Hematopoietic multipotent progenitor cell treated with erythropoietin and hydrocortisone succinate and interleukin-3 and kit ligand, for 4 days (in vitro differentiated cells): Measurements from ENCODE around the gene PSMD13.
A peak's percentile ranks its signal among the peaks of the same experiment; 100 is the strongest.
"Not testable (repeated sequence)": the region's sequence is repeated elsewhere in the genome, so short reads cannot be mapped to it uniquely, and the experiment has no call there.

Experiments used
- DNase-seq: peaks from one replicate; pipeline ENCODE4 v3.0.0-alpha.2; 2015

Gene PSMD13

GRCh38 chr11:218815-219593 is 17.8 kb upstream of the PSMD13 start:
- no peak for DNase-seq

GRCh38 chr11:220641-221215 is 16.0 kb upstream of the PSMD13 start:
- DNase-seq = peak; percentile 92

DNA sequence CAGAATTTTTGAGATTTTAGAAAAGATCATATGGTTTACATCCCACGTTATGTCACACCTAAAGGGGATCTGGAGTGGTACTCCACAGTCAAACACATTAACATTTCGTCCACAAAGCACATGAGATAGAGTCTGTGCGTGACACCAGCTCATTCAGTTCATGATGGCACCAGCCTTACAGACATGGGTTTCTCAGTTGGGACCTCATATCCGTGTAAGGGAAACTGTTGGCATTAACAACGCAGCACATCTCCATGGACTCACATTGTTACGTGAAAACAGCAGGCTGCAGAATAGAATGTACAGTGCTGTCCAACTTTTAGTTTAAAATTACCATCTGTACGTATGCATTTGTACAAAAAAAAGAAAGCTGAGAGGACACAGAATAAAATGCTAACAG is 15.2 kb upstream of the PSMD13 start:
- DNase-seq = no peak

- no peak for DNase-seq
Measured at GRCh38 chr11:221998-222789, 14.6 kb upstream of the PSMD13 start.

DNA sequence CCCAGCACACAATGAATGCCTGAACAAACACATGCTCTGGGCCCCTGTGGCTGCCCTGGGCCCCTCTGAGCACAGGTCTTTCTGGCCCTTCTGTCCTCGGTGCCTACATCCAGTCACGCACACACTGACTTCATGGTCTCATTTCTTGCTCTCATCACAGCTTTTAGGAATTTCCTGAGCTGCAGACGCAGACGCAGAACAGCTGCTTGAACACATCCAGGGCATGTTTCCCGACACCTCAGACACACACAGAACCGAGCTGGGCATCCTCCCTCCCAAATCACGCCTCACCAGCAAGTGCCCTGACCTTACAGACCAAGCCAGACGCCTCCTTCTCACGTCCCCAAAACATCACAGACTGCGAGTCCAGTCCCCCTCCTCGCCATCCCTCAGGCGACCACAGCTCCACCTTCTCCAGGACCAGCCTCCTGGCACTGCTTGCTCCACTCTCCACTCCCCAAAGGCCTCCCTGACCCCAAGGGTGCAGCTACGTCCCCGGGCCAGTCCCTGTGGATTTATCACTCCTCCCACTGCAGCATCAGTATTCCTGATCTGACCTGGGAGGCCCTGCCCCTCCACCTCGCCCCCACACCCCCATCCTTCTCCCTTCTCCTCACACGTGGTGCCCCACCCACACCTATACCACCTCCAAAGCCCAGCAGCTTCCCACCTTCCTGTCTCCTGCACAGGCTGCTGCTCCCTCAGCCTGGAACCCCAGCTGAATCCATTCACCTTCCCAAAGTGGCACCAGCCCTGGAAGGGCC is 13.6 kb upstream of the PSMD13 start:
- DNase-seq = no peak

- no peak for DNase-seq
Measured at GRCh38 chr11:223884-224283, 12.9 kb upstream of the PSMD13 start.

DNA sequence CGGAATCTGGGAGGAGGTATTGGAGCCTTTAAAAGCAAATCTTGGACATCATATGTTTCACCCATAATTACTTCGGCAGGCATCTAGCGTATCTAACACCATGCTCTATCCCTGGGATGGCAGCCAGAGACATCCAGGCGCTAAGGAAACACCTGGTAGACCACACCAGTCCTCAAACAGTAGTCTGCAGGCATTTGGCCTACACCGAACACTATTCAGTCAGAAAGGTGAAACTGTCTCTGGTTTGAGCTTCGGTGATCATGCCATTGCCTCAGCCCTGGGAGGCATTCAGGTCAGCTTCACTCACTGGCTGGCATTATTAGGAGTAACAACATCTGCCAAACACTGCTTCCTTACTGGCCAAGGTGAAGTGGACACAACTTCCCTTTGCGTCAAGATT is 12.4 kb upstream of the PSMD13 start:
- DNase-seq = no peak

DNA sequence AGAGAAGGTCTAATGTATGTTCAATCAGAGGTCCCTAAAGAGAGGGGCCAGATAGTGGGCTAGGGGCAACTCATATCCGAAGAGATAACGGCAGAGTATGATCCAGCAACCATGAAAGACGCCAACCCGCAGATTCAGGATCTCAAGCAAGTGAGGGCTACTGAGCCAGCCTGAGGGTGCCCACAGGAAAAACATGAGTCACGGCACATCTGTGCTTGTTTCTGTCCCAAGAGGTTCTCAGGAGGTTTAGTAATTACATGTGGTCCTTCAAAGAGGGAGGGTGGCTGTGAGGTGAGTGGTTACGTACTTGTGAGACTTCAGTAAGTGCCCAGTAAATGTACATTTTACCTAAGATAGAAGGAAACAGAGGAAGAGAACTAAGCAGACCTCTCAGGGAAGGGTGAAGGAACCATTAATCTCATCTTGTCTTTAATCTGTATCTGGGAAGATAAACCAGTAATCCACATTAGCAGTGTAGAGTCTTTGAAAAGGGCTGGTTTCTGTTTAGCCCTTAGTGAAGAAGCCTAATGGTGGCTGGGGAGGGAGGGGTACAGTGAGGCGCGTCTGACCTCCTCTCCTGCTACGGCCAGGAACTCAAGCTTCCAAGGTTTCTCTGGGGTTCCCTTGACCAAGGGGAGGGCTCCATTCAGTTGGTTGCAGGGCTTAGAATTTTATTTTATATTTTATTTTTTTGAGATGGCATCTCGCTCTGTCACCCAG is 10.9 kb upstream of the PSMD13 start:
- peak; percentile 24 for DNase-seq

DNA sequence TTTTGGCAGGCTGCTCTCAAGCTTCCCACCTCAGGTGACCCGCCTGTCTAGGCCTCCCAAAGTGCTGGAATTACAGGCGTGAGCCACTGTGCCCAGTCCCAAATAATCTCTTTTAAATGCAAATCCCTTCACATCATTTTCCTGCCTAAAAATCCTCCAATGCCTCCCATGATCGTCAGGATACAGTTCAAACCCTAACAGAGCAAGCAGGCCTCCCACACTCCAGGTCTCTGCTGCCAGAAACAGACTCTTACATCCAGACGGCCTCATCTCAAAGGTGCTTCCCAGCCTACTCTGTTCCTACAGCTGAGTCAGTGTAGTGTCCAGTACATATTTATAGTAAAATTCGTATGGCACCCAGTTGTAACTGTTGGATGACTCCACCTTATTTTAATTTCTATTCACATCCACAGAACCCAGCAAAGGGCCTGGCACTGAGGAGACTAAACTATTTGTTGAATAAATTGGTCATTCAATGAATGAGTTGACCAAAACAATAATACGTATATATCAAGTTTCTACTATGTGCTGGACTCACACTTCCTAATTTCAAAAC is 8.9 kb upstream of the PSMD13 start:
- DNase-seq = no peak

DNA sequence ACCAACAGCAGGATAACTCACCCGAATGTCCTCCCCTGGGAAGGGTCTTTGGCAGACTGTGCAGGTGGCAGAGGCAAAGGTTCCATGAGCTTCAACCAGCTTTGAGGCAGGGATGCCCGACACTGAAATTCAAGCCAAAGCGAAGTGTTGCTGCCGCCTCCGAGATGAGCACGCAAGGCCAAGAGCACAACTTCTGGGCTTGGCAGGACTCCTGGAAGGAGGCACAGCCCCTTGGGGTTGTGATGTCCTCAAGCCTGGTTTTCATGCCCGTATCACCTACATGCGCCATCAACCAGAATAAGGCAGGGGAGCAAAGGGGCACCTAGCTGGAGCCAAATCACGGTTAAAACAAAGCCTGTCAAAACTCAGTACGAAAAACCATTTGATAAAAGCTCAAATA is 6.3 kb upstream of the PSMD13 start:
- DNase-seq = no peak

DNA sequence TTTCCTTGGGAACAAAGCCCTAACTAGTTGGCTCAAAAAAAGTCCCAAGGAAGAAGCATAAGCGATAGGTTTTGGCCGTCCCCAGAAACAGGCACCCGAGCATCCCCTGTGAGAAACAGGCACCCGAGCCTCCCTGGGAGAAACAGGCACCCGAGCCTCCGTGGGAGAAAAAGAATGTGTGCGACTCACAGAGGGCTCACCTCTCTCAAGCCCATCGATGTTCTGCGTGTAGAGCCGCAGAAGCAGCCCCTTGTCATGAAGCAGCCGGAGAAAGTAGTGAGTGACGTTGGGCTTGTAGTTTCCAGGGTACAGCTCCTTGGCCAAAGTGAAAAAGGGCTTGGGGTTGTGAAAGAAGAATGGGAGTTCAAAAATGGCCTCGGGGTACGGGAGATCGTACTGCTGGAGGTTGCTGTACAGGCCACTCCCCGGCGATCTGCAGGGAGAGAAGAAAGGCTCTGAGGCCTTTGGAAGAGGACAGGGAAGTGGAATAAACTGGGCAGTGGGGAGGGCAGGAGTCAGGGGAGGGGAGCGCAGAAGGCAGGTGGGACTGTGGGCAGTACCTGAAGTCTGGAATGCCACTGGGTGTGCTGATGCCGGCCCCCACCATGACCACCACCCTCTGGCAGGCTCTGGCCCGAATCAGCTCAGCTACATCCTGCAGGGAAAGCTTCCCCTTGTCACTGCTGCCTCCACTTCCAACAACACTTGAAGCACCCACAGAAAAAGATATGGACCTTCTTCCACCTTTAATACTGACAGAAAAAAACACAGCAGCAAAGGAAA is 3.8 kb upstream of the PSMD13 start:
- DNase-seq = no peak

DNA sequence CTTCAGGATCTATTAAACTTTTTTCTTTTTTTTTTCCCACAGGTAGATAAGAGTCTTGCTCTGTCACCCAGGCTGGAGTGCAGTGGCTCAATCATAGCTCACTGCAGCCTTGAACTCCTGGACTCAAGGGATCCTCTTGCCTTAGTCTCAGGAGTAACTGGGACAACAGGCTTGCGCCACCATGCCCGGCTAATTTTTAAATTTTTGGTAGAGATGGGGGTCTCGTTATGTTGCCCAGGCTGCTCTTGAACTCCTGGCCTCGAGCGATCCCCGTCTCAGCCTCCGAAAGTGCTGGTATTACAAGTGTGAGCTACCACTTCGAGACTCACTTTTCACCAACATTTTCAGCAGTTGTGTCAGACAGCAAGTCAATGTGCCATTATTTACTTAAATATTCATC is 1.6 kb upstream of the PSMD13 start:
- DNase-seq = no peak

- peak; percentile 59 for DNase-seq
Measured at GRCh38 chr11:235609-235996, 1.2 kb upstream of the PSMD13 start.

GRCh38 chr11:235997-236773 is 591 bp upstream of the PSMD13 start, which contains the start of gene SIRT3:
SIRT3 (minus strand) TSS chr11:236342; CDS start chr11:236328, 14 bp downstream.
- peak; percentile 95 for DNase-seq

- DNase-seq = not testable (repeated sequence)
Measured at GRCh38 chr11:238346-238745, 1.6 kb downstream of the PSMD13 start.

DNA sequence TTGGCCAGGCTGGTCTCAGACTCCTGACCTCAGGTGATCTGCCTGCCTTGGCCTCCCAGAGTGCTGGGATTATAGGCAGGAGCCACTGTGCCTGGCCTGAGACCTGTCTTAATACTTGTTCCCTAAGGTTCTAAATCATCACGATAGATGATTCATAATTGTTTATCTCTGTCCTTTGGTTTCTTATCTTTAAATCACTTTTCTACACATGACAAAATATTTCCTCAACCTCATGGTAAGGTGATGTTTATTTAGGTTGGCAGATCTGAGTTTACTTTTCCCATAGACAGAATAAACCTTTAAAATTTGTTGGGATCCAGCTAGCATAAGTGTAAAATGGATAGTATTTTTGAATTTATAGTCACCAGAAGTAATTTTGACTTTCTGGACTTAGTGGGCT is 3.5 kb downstream of the PSMD13 start:
- no peak for DNase-seq

GRCh38 chr11:241634-242033 is 4.9 kb downstream of the PSMD13 start:
- DNase-seq = no peak

- DNase-seq = no peak
Measured at GRCh38 chr11:244376-244775, 7.6 kb downstream of the PSMD13 start.

DNA sequence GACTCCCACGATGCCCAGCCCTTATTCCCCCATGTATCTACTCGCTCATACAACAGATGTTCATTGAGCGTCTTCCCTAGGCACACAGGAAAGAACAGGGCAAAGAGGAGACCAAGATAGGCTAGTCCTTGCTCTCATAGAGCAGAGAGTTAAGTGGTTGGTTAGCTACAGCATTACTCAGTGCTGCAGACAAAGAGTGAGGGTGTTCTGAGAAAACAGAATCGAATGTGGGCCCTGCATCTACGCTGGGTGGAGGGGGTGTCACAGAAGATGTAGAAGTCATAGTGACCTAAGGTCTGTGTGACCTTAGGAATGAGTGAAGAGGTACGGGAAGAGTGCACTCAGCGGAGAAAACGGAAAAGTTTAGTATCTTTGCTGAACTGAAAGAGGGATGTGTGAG is 12.3 kb downstream of the PSMD13 start:
- DNase-seq = no peak

DNA sequence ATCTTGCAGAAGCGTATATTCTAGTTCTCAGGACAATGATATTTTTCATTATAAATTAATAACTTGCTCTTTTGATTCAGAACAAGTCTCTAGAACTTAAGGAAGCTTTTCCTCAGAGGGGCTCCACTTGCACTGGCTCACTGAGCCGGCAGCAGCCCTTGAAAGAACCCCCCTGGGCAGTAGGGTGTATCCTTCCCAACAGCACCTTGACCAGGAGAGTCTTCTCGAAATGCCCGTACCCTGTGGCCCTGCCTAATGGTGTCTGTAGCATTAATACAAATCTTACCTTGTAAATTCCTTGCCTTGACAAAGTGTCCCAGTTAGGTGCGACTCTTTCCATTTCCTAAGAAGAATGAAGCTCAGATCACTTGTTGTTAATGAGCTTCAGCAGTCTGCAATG is 13.5 kb downstream of the PSMD13 start:
- DNase-seq = no peak
